ENCODE measurements around the gene BCKDHB.
"Not testable (repeated sequence)": the region's sequence is repeated elsewhere in the genome, so short reads cannot be mapped to it uniquely, and the experiment has no call there.

BCKDHB gene

GRCh38 chr6:80209430-80209829, 103.0 kb downstream of the BCKDHB start:
- DNase-seq: no peak

- DNase-seq: peak; percentile 51
These were observed 104.1 kb downstream of the BCKDHB start for GRCh38 chr6:80210618-80211017.

GRCh38 chr6:80211286-80211685, 104.8 kb downstream of the BCKDHB start:
- DNase-seq: peak; percentile 11

GRCh38 chr6:80211890-80212289, 105.4 kb downstream of the BCKDHB start:
- DNase-seq: not testable (repeated sequence)

- peak; percentile 75 for DNase-seq
These were observed 108.1 kb downstream of the BCKDHB start for GRCh38 chr6:80214436-80215022.

GRCh38 chr6:80215063-80215462, 108.6 kb downstream of the BCKDHB start:
- DNase-seq: no peak

GRCh38 chr6:80217794-80218193, 111.3 kb downstream of the BCKDHB start:
- DNase-seq: peak; percentile 95

GRCh38 chr6:80223743-80224212, 117.3 kb downstream of the BCKDHB start:
- DNase-seq: peak; percentile 99

- DNase-seq: peak; percentile 70
These were observed 119.7 kb downstream of the BCKDHB start for GRCh38 chr6:80226151-80226550.

GRCh38 chr6:80226699-80227098, 120.2 kb downstream of the BCKDHB start:
- no peak for DNase-seq

- DNase-seq: peak; percentile 91
These were observed 121.2 kb downstream of the BCKDHB start for GRCh38 chr6:80227545-80228105.

GRCh38 chr6:80233262-80233661, 126.8 kb downstream of the BCKDHB start:
- DNase-seq: no peak

- DNase-seq: no peak
These were observed 127.5 kb downstream of the BCKDHB start for GRCh38 chr6:80233958-80234357.

- peak; percentile 74 for DNase-seq
These were observed 127.9 kb downstream of the BCKDHB start for GRCh38 chr6:80234401-80234800.

- peak; percentile 42 for DNase-seq
These were observed 128.4 kb downstream of the BCKDHB start for GRCh38 chr6:80234908-80235307.

- DNase-seq: no peak
These were observed 129.2 kb downstream of the BCKDHB start for GRCh38 chr6:80235647-80236046.

- not testable (repeated sequence) for DNase-seq
These were observed 132.3 kb downstream of the BCKDHB start for GRCh38 chr6:80238754-80239153.

- no peak for DNase-seq
These were observed 138.6 kb downstream of the BCKDHB start for GRCh38 chr6:80245043-80245442.

GRCh38 chr6:80249897-80250296, 143.4 kb downstream of the BCKDHB start:
- DNase-seq: no peak

GRCh38 chr6:80250391-80250997, 144.0 kb downstream of the BCKDHB start:
- DNase-seq: peak; percentile 10

GRCh38 chr6:80251321-80251720, 144.8 kb downstream of the BCKDHB start:
- DNase-seq: no peak

- DNase-seq: no peak
These were observed 148.2 kb downstream of the BCKDHB start for GRCh38 chr6:80254716-80255115.

GRCh38 chr6:80256691-80257090, 150.2 kb downstream of the BCKDHB start:
- DNase-seq: no peak

- DNase-seq: no peak
These were observed 152.6 kb downstream of the BCKDHB start for GRCh38 chr6:80259118-80259517.
